ENCODE data around the gene NADK2.

GRCh38 chr5:36147681-36148080 lies 94.0 kb downstream of the NADK2 start:
- TF ChIP-seq CTCF (IDR thresholded peaks at IDR 0.05): no peak
- TF ChIP-seq POLR2A (IDR thresholded peaks at IDR 0.05): no peak
- no peak for TF ChIP-seq POLR2AphosphoS5 (IDR thresholded peaks at IDR 0.05)
